Panc1 (cell line): Measurements from ENCODE around the gene SCCPDH. TPM values are rescaled to one million over a fixed set of nuclear protein-coding genes. Genes with fewer than 3 reads are reported as not detected.

Experiments used
- ATAC-seq: fragments of 200-7000 bp; cut with Tn5 transposase; 2 replicates; pipeline ENCODE4 v1.9.1; 2020; ENCODE audit warnings: mild to moderate bottlenecking, moderate library complexity
- Bru-seq: library from RNA; stranded (reverse); fragments of 400-500 nt; gene quantifications from one replicate; lab custom pipeline; 2021; lab: Mats Ljungman, UMichigan
- BruChase-seq, 2 experiments: library from RNA; stranded (reverse); fragments of 400-500 nt; gene quantifications; one replicate each; lab custom pipeline; 2021; lab: Mats Ljungman, UMichigan
- BruUV-seq: library from RNA; stranded (reverse); fragments of 400-500 nt; replicated peaks from 2 replicates; lab custom pipeline; 2021; lab: Mats Ljungman, UMichigan
- CTCF ChIA-PET: fragments of 300-600 bp; sonication (Branson Sonifier 250); formaldehyde crosslinking; loops from one replicate; lab custom pipeline; 2022; ENCODE audit warnings: antibody characterized with exemption; lab: Charles Lee
- POLR2A ChIA-PET: fragments of 300-600 bp; sonication (Branson Sonifier 250); formaldehyde crosslinking; loops from one replicate; lab custom pipeline; 2022; ENCODE audit warnings: antibody characterized with exemption; lab: Charles Lee
- DNase-seq: peaks from one replicate; pipeline ENCODE4 v3.0.0-alpha.2; 2010; ENCODE audit warnings: low read depth, low spot score
- H3K27ac ChIP-seq: 2 replicates; pipeline ENCODE4 v1.5.1; 2011; ENCODE audit warnings: mild to moderate bottlenecking, low read length, inconsistent platforms
- H3K27me3 ChIP-seq: fragments of 200-500 bp; sonication (Bioruptor generic); 2 replicates; pipeline ENCODE4 v1.6.0; 2014; ENCODE audit warnings: low read length, inconsistent platforms; ENCODE audit not compliant: control insufficient read depth, insufficient read depth
- H3K36me3 ChIP-seq: fragments of 200-500 bp; sonication (Bioruptor generic); 2 replicates; pipeline ENCODE4 v1.5.1; 2014; ENCODE audit warnings: inconsistent platforms, mild to moderate bottlenecking, low read length, moderate library complexity; ENCODE audit not compliant: control insufficient read depth, insufficient read depth
- H3K4me1 ChIP-seq: 2 replicates; pipeline ENCODE4 v1.5.1; 2011; ENCODE audit warnings: inconsistent platforms, mild to moderate bottlenecking, low read length, moderate library complexity; ENCODE audit not compliant: control insufficient read depth, insufficient read depth
- H3K4me3 ChIP-seq, 2 experiments: 2 replicates each; pipeline ENCODE4 v1.5.1; 2011 to 2012; ENCODE audit warnings: low read depth in 2 of 2, low read length in 2 of 2, mild to moderate bottlenecking in 2 of 2, inconsistent platforms in 1 of 2, moderate library complexity in 1 of 2
- H3K9me3 ChIP-seq: fragments of 200-500 bp; sonication (Bioruptor generic); 2 replicates; pipeline ENCODE4 v1.5.1; 2014; ENCODE audit warnings: low read depth, mild to moderate bottlenecking, inconsistent platforms, low read length, moderate library complexity; ENCODE audit not compliant: control insufficient read depth, insufficient read depth
- CTCF ChIP-seq: fragments of 450-650 bp; IDR thresholded peaks from 2 replicates; pipeline ENCODE4 v1.5.1; 2017; ENCODE audit warnings: mild to moderate bottlenecking
- POLR2AphosphoS5 ChIP-seq: IDR thresholded peaks from 2 replicates; pipeline ENCODE4 v1.6.1; 2012; ENCODE audit warnings: mild to moderate bottlenecking, low read depth, low read length, moderate library complexity
- SIN3A ChIP-seq: IDR thresholded peaks from 2 replicates; pipeline ENCODE4 v1.6.1; 2012; ENCODE audit warnings: low read depth, mild to moderate bottlenecking, low read length, moderate library complexity, borderline replicate concordance; ENCODE audit not compliant: insufficient read depth
- TCF7L2 ChIP-seq: IDR thresholded peaks from 2 replicates; pipeline ENCODE4 v1.6.1; 2011; ENCODE audit warnings: mild to moderate bottlenecking, low read depth, low read length, inconsistent platforms
- in situ Hi-C: cut with HindIII; loops from 2 replicates; pipeline ENCODE4 v1.10.0; 2016; ENCODE audit warnings: low sequenced_read_pairs, low pct_unique_long_range_greater_than_20kb
- intact Hi-C: fragments of 100-400 bp; cut with micrococcal nuclease; formaldehyde crosslinking; loops from one replicate; pipeline ENCODE4 v1.10.0; 2022; ENCODE audit not compliant: unreplicated experiment
- long read RNA-seq: library from polyadenylated mRNA; unstranded; transcript quantifications from one replicate; pipeline ENCODE4 v2.0.0, GENCODE V29; 2021; ENCODE audit not compliant: unreplicated experiment
- polyA plus RNA-seq: library from polyadenylated mRNA; unstranded; fragments of >200 nt; gene quantifications from one replicate; pipeline ENCODE4 v1.2.1, GENCODE V29; 2012; ENCODE audit warnings: missing spikeins; ENCODE audit not compliant: insufficient read length
- total RNA-seq: library from RNA; stranded (reverse); gene quantifications from one replicate; pipeline ENCODE4 v1.2.1, GENCODE V29; 2021; ENCODE audit not compliant: unreplicated experiment
- TF ChIP-seq, protein P1 (sequence below), 2 experiments: IDR thresholded peaks; 2 replicates each; pipeline ENCODE4 v1.6.1; 2011 to 2012; ENCODE audit warnings: low read depth in 2 of 2, control low read depth in 1 of 2, low read length in 1 of 2, mild to moderate bottlenecking in 1 of 2, moderate library complexity in 1 of 2; ENCODE audit not compliant: insufficient read depth in 1 of 2

The SCCPDH gene, protein sequence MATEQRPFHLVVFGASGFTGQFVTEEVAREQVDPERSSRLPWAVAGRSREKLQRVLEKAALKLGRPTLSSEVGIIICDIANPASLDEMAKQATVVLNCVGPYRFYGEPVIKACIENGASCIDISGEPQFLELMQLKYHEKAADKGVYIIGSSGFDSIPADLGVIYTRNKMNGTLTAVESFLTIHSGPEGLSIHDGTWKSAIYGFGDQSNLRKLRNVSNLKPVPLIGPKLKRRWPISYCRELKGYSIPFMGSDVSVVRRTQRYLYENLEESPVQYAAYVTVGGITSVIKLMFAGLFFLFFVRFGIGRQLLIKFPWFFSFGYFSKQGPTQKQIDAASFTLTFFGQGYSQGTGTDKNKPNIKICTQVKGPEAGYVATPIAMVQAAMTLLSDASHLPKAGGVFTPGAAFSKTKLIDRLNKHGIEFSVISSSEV
- total RNA-seq (40.2 TPM), Bru-seq, nascent RNA (percentile 75 among the genes with signal in this experiment), BruChase-seq, experiment 1, labeled RNA remaining after a 2-hour chase (percentile 70 among the genes with signal in this experiment), BruChase-seq, experiment 2, labeled RNA remaining after a 6-hour chase (percentile 73 among the genes with signal in this experiment)
- 26.8 TPM for polyA plus RNA-seq
- long read RNA-seq, transcript SCCPDH-201 (12 exons, 2,503 nt): major isoform, 117 of 140 reads
- long read RNA-seq, partial matches to known transcripts: 15 of 140 reads
- long read RNA-seq, other reads (novel, unspliced or antisense): 8 of 140 reads

GRCh38 chr1:246724016-246724730 lies at the start of gene SCCPDH:
Gene SCCPDH (plus strand): TSS chr1:246724409. CDS start chr1:246724423, 14 bp downstream.
- ChIA-PET POLR2A (no interaction called here), CTCF (interaction anchor here (0.6 kb wide), 1 partner anchor 53 kb away, joined by 3 read pairs; no protein-coding TSS in a partner anchor)
- peak within 1 kb of the TSS; percentile 93 for H3K27ac ChIP-seq
- no TSS peak for BruUV-seq
- intact Hi-C loops (no loop called here), in situ Hi-C loops (no loop called here)
- ATAC-seq (peak; percentile 98), DNase-seq (no peak)
- H3K4me1 ChIP-seq: peaks cover 6% of the 10 kb centered on the region; the same call in 1 of the 2 replicates
- no peak for TF ChIP-seq TCF7L2
- peak; percentile 80; the same call in 1 of the 2 replicates for TF ChIP-seq SIN3A
- TF ChIP-seq POLR2AphosphoS5: peak; percentile 75; the same call in 1 of the 2 replicates
- TF ChIP-seq, protein P1, sequence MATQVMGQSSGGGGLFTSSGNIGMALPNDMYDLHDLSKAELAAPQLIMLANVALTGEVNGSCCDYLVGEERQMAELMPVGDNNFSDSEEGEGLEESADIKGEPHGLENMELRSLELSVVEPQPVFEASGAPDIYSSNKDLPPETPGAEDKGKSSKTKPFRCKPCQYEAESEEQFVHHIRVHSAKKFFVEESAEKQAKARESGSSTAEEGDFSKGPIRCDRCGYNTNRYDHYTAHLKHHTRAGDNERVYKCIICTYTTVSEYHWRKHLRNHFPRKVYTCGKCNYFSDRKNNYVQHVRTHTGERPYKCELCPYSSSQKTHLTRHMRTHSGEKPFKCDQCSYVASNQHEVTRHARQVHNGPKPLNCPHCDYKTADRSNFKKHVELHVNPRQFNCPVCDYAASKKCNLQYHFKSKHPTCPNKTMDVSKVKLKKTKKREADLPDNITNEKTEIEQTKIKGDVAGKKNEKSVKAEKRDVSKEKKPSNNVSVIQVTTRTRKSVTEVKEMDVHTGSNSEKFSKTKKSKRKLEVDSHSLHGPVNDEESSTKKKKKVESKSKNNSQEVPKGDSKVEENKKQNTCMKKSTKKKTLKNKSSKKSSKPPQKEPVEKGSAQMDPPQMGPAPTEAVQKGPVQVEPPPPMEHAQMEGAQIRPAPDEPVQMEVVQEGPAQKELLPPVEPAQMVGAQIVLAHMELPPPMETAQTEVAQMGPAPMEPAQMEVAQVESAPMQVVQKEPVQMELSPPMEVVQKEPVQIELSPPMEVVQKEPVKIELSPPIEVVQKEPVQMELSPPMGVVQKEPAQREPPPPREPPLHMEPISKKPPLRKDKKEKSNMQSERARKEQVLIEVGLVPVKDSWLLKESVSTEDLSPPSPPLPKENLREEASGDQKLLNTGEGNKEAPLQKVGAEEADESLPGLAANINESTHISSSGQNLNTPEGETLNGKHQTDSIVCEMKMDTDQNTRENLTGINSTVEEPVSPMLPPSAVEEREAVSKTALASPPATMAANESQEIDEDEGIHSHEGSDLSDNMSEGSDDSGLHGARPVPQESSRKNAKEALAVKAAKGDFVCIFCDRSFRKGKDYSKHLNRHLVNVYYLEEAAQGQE (IDR thresholded peaks at IDR 0.05; ENCODE audit: insufficient read depth in 1 of 2, low read depth in 2 of 2, low read length in 1 of 2): 0 out of 4 replicates have a peak, but pooled peaks of 1 of the 2 experiments have one; percentile 34
- TF ChIP-seq CTCF: no peak
- peak within 1 kb of the TSS; percentile 82 to 93 for H3K4me3 ChIP-seq
- no peaks in the 10 kb centered on the region for H3K27me3 ChIP-seq
- H3K9me3 ChIP-seq: no peaks in the 10 kb centered on the region
- peaks cover 6% of the 10 kb centered on the region; the same call in 1 of the 2 replicates for H3K36me3 ChIP-seq

DNA sequence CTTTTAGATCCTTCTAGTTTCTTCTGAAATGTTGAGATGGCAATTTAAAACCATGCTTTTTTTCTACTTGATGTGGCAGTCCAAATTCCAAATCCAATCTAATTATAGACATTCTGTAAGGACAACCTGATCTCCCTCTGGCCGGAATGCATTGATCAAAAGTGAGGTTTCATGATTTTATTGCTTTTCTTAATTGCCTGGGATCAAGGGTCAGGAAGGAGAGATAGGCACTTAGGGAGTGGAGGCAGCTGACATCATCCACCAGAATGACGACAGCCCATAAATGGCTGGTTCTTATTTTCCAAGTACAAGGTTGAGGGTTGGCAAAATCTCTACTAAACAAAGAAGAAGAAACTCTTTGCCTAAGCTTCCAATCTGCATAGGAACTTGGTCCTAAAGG lies 46.4 kb upstream of the SCCPDH start:
- POLR2A ChIA-PET: no interaction called here
- no peak for ATAC-seq
- H3K4me1 ChIP-seq: no peaks in the 10 kb centered on the region
- no peaks in the 10 kb centered on the region for H3K9me3 ChIP-seq
- in situ Hi-C loops (no loop called here), intact Hi-C loops (no loop called here)
- H3K27me3 ChIP-seq: no peaks in the 10 kb centered on the region
- no TSS peak for BruUV-seq
- no peak overlapping the region for H3K27ac ChIP-seq
- CTCF ChIA-PET: no interaction called here
- no peak overlapping the region for H3K4me3 ChIP-seq
- no peaks in the 10 kb centered on the region for H3K36me3 ChIP-seq
- TF ChIP-seq, protein P1 (IDR thresholded peaks at IDR 0.05; ENCODE audit: insufficient read depth in 1 of 2, low read depth in 2 of 2, low read length in 1 of 2): no peak
- TF ChIP-seq POLR2AphosphoS5 (no peak), CTCF (no peak), SIN3A (no peak), TCF7L2 (no peak)
- DNase-seq: no peak
